GM13976 (cell line): ENCODE measurements around the gene CBFA2T2.
"Not testable (repeated sequence)": the region's sequence is repeated elsewhere in the genome, so short reads cannot be mapped to it uniquely, and the experiment has no call there.

Source experiments
- DNase-seq: peaks from one replicate; pipeline ENCODE4 v3.0.0; 2012; ENCODE audit warnings: low spot score
- in situ Hi-C: fragments of 300-500 bp; cut with MboI; formaldehyde crosslinking; loops from one replicate; pipeline ENCODE4 v1.12.0; 2022; ENCODE audit warnings: low sequenced_read_pairs, mixed read lengths, inconsistent platforms; ENCODE audit not compliant: unreplicated experiment
- TF ChIP-seq, protein P1 (sequence below): IDR thresholded peaks from 2 replicates; pipeline ENCODE4 v1.5.1; 2012; ENCODE audit warnings: borderline replicate concordance, mild to moderate bottlenecking; ENCODE audit not compliant: insufficient read depth; ENCODE audit errors: extremely low read depth, missing control alignments, control extremely low read depth

CBFA2T2 gene

DNA sequence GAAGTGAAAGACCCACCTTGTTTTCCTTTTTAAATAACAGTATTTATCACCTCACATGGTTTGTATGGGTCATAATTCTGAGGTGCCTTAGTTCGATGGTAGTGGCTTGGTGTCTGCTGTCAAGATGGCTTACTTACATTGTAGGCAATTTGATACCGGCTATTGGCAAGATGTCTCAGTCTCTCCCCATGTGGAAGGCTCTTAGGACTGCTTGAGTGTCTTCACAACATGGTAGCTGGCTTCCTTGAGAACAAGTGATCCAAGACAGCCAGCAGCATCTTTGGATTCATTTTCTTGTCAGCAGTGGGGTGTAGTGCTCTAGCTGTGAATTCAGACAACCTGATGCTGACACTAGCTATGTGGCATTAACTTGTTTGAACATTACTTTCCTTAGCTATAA lies 70.1 kb downstream of the CBFA2T2 start:
- in situ Hi-C loops = no loop called here
- DNase-seq = no peak
- TF ChIP-seq, protein P1, sequence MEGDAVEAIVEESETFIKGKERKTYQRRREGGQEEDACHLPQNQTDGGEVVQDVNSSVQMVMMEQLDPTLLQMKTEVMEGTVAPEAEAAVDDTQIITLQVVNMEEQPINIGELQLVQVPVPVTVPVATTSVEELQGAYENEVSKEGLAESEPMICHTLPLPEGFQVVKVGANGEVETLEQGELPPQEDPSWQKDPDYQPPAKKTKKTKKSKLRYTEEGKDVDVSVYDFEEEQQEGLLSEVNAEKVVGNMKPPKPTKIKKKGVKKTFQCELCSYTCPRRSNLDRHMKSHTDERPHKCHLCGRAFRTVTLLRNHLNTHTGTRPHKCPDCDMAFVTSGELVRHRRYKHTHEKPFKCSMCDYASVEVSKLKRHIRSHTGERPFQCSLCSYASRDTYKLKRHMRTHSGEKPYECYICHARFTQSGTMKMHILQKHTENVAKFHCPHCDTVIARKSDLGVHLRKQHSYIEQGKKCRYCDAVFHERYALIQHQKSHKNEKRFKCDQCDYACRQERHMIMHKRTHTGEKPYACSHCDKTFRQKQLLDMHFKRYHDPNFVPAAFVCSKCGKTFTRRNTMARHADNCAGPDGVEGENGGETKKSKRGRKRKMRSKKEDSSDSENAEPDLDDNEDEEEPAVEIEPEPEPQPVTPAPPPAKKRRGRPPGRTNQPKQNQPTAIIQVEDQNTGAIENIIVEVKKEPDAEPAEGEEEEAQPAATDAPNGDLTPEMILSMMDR = no peak

DNA sequence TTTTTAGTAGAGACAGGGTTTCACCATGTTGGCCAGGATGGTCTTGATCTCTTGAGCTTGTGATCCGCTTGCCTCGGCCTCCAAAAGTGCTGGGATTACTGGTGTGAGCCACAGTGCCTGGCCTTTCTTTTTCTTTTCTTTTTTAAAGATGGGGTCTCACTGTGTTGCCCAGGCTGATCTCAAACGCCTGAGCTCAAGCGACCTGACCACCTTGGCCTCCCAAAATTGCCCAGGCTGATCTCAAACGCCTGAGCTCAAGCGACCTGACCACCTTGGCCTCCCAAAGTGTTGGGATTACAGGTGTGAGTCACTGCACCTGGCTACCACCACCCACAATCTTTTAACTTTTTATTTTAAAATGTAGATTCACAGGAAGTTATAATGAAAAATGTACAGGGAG lies 71.2 kb downstream of the CBFA2T2 start:
- in situ Hi-C loops, DNase-seq: not testable (repeated sequence)

DNA sequence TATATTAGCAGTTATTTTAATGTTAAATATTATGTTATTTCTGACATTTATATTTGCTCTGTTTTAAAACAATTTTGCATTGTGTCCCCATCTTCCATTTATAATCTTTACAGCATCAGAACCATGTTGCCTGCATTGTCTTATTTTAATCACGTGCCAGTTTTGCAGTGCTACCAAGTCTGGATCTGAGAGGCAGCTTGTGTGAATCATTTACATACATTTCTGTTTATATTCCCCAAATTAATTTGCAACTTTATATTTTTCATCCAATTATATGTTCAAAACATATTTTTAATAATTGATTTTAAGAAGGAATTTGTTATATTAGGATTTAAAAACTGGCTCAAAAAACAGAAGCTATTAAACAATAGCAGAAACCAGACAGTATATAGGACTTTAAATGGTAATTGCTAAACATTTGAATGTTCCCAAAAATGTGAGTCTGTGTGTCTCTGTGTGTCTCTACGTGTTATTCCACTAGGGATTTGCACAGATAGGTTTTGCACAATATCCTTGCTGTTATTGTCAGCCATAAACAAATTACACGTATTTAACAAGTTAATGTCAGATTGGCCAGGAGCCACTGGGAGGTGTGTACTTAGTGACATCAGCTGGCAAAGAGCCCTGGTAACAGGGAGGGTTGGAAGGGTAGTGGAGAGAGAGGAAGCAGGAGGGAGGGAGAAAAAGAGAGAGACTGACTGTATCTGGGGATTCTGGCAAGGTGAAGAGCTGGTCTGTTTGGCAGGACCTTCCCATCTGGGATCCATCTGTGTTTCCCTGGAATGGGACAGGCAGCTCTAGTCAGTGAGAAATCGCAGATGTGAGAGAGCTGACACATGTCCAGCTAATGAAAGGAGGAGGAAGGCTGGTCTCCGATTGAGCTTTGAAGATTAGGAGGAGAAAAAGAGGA lies 72.1 kb downstream of the CBFA2T2 start:
- in situ Hi-C loops = no loop called here
- TF ChIP-seq, protein P1 = no peak
- DNase-seq = no peak

DNA sequence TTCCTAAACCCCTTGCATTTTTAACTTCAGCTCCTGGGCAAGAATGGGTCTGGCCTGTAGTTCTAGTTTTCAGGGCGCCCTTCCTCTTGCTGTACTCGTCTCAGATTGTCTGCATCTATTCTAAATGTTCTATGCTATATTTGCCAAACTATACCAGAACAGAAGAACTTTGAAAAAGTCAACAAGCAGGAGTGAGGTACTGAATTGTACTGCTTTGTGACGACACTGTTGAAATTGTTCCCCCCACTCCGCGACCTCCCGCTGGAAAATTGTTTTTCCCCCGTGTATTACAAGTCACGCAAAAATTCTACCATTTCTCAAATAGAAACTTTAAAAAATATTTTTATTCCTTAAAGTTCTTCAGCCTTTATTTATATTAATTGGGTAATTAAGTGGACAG lies 73.9 kb downstream of the CBFA2T2 start:
- in situ Hi-C loops = no loop called here
- DNase-seq = no peak
- TF ChIP-seq, protein P1 = no peak

DNA sequence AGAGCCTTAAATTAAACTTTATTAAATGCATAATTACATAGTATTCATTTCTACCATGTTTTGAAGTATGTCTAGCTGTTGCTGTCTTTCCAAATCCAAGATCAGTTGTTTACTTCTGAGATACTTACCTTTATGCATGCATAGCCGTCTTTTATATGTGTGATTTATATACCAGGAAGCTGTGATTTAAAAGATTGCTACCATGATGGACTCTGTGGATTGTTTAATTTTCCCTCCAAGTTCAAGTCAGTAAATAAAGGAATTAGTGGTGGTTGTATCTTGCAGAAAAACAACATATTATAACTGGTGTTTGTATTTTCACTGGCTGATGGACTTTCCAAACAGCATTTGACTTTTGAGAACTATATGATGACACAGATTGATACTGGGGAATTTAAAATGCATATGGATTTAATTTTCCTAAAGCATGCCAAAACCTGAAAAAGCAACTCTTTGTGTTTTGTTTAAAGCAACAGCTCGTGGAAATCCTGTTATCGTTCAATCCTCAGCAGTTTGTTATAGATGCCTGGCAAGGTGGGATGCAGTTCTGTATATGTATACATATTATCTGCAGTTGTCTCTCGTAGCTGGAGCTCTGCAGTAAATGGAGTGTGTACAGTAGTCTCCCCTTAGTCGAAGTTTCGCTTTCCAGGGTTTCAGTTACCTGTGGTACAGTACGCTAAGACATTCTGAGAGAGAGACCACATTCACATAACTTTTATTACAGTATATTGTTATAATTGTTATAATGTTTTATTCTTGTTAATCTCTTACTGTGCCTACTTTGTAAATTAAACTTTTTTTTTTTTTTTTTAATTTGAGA lies 77.1 kb downstream of the CBFA2T2 start:
- DNase-seq = no peak
- in situ Hi-C loops = no loop called here

DNA sequence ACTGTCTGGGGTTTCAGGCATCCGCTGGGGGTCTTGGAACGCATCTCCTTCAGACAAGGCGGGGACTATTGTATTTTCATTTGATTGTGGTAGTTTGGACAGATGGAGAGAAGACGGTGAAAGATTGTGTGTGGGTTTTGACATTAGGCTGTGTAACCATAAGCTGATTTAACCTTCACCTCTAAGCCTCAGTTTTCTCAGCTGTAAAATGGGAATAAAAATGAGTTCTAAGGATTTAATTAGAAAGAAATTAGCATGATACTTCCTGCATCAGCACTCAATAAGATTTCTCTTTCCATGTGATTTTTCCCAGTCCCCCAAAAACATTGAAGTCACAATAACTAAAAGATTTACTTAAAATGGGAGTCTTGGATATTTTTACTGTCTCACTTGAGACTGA lies 78.1 kb downstream of the CBFA2T2 start:
- in situ Hi-C loops = no loop called here
- TF ChIP-seq, protein P1 = no peak
- DNase-seq = no peak

More for the DNA sequence above, 77.1 kb downstream of the CBFA2T2 start:
- TF ChIP-seq, protein P1 = no peak

DNA sequence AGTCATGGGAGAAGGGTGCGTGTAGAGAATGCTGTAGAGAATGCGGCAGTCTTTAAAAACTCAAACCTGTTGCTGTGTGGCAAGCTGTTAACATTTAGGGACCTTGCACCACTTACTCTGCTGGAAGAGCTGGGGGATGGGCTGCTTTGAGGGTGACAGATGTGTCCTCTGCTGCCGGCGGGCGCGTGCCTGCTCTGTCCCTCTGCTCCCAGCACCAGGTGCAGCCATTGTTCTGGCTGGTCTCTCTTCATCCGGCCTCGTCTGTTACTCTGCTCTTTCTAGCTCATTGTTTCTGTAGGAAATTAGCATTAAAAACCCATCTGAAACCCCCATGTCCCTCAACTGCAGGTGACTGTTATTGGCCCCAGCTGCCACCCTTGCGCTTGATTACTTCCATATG lies 78.5 kb downstream of the CBFA2T2 start:
- in situ Hi-C loops = no loop called here
- peak; percentile 29 for DNase-seq
- TF ChIP-seq, protein P1 = no peak
